HG02970 (cell line): ENCODE results near the gene ZNF70.

ENCODE experiments used
- ATAC-seq: cut with Tn5 transposase; IDR thresholded peaks from one replicate; pipeline ENCODE4 v1.9.1; 2021; ENCODE audit warnings: mild to moderate bottlenecking, moderate library complexity, moderate number of reproducible peaks; ENCODE audit not compliant: unreplicated experiment, low FRiP score

ZNF70 gene

DNA sequence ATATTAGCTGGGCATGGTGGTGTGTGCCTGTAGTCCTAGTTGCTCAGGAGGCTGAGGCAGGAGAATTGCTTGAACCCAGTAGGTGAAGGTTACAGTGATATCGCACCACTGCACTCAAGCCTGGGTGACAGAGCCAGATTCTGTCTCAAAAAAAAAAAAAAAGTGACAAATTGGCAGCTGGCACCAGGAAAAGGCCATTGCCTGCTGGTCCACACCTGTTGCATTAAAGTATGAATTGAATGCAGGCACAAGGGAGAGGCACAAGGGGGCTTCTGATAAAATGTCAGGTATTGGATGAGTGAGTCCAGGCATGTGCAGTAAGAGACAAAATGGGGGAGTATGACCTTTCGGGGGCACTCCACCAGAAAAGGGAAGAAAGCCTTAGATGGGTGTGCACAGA lies 28.2 kb downstream of the ZNF70 start:
- no peak for ATAC-seq

DNA sequence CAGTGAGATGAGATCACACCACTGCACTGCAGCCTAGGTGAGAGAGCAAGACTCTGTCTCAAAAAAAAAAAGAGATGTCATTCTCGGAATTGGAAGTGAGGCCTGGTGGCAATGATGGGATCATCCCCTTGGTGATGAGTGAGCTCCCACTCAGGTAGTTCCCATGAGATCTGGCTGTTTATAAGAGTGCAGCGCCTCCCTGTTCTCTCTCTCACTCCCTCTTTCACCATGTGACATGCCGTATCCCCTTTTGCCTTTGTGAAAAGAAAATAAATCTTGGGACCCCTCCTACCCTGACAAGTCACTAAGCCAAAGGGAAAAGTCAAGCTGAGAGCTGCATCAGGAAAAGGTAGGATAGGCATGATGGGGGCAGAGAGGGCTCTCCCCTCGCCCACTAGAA lies 28.8 kb downstream of the ZNF70 start:
- no peak for ATAC-seq

DNA sequence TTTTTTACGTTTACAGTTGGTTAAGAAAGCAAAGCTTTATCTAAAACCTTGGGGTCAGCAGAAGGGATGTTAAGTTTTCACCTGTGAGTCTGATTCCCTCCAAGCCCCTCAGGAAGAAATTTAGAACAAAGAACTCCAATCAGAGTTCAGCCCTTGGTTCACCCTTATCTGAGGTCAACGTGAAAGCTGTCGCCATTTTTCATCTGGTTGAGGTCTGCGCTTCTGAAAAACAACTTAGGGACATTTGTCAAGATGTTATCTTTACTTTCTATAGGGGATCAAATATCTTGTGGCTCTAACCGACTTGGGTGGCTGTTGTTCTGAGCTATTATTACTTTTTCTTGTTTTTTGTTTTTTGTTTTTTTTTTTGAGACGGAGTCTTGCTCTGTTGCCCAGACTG lies 30.1 kb downstream of the ZNF70 start:
- no peak for ATAC-seq

DNA sequence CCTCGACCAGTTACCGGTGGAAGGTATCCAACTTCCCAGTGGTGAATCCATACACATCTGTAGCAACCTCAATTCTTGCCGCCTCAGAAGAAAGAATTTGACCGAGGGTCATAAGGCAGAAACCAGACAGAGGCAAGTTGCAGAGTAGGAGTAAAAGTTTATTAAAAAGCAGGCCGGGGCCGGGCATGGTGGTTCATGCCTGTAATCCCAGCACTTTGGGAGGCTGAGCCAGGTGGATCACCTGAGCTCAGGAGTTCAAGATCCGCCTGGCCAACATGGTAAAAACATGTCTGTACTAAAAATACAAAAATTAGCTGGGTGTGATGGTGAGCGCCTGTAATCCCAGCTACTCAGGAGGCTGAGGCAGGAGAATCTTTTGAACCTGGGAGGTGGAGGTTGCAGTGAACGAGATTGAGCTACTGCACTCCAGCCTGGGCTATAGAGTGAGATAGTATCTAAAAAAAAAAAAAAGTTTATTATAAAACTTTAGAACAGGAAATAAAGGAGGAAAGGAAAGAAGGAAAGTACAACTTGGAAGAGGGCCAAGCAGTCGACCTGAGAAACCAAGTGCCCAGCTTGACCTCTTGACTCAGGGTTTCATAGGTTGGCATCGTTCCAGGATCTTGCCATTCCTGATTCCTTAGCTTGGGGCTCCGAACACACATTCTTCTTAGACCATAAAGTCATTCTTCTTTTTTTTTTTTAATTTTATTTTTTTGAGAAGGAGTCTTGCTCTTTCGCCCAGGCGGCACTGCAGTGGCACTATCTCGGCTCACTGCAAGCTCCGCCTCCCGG lies 32.3 kb downstream of the ZNF70 start:
- ATAC-seq, result no peak

DNA sequence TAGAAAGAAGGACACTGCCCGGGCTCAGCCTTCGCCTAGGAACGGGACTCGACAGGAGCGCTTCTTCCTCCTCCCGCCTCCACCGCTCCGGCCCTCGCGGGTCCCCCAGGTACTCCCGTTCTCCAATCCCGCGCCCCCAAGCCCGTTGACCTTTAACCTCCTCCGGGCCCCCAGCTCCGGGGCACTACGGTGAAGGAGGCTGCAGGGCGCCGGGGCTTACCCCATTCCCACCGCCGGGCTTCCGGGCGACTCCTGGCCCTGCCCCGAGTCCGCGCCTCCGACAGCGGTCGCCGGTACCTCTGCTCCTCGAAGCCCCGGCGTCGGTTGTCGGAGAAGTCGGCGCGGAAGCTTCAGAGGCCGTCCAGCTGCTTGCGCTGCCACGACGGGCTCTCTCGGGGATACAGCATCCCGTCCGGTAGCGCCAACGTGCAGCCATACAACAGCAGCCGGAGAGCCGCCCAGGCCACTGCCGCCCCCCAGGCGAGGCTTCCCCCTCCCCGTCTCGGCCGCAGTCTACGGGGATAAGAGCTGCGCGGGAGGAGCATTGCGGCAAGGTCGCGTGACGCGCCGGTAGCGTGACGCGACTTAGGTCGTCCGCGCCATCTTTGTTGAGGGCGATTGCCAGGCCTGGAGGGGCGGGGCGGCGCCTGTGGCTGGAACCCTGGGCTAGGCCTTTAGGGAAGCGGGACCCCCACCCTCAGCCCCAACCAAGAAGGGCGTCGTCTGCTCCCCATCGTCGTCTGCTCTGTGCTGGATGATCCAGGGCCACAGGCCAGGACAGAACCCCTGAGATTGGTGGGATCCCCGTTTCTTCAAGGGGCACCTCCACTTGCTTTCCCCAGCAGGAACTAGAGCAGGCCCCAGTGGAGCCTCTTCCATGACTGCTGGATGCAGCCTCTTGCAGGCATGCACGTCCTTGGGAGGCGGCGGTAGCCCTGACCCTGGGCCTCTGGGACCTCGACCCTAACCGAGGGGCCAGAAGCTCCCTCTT lies 33.8 kb downstream of the ZNF70 start:
- ATAC-seq, result peak; percentile 62

DNA sequence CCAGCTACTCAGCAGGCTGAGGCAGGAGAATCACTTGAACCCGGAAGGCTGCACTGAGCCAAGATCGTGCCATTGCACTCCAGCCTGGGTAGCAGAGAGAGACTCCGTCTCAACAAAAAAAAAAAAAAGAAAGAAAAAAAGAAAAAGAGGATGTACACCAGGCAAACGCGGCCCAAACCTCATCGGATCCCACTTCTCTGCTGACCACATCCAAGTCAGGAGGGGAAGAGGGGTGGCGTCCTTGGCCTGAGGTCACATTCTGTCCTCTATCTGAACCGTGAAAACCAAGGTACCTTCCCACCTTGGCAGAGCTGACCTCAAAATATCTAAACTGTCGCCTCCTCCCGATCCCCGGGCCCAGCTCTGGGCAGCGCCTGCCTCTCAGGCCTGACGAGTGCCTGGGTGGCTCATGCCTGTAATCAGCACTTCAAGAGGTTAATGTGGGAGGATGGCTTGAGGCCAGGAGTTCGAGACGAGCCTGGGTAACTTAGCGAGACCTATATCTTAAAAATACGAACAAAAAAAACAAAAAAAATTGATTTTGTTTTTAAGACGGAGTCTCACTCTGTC lies 35.0 kb downstream of the ZNF70 start:
- ATAC-seq, result no peak

DNA sequence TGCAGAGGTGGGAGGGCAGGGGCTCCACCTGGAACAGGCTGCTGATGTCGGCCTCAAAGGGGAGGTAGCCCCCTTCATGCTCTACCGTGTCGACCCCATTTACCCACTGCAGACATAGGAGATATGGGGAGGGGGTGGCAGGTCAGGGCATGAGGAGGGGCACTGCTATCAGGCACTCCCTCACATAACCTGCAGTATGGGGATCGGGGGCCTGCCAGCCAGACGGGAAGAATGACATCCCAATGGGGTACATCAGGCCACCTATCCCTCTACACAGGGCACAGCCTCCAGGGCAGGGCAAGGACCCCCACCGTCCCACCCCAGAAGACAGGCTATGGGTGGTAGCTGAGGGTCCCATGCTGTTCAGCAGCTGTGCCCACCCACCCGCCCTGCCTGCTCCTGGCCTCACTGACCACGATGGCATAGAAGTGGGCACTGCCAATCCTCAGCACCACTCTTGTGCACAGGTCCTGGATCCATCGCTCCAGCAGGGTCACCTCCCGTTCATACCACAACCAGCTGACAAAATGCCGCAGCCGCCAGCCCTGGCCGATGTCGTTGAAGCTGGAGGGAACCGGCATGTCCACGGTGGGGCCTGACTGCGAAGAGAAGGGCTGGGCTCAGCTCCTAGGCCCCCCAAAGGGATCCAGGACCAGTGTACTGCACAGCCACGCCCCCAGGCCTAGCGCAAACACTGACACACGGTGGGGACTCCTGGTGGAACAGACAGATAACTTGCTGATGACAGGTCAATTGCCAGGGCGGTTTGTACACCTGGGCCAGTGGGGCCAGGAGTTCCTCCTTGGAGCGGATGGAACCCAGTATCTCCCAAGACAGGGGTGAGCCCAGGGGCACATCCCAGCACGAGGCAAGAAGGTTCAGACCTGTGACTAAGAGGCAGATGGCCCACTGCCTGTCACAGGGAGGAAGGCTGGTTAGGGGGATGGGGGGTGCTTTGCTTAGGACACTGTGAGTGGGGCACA lies 36.0 kb downstream of the ZNF70 start:
- ATAC-seq, result no peak

DNA sequence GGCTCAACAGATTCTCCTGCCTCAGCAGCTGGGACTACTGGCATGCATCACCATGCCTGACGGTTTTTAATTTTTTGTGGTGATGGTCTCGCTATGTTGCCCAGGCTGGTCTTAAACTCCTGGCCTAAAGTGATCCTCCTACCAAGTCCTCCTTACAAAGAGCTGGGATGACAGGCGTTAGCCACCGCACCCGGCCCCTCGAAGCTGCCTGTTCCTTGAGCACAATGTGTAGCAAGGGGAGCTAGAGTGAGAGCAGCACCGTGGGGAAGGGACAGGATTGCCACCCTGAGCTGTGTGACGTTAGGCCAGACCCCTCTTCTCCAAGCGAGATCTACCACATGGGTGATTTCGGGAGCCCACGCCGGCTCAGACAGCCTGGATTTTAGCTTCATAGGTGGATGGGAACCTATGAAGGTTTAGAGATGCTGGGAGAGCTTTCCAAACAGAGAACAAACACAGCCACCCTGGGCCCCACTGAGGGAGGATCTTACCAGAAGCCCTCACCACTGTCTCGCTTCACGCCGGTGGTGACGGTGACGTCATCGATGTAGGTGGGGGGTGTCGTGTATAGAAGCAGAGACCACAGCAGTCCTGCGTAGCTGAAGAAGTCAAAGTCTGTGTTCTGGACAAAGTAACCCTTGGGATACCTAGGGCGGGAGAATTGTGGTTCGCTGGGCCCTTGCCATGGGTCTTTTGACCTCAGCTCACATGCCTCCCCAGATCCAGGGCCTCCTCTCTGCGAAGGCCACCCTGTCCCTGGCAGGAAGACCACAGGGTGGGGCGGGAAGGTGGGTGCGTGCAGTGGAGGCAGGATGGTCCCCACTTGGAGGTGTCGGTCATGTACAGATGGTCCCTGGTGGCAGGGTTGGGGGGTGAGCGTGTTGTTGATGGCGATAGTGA lies 37.0 kb downstream of the ZNF70 start:
- ATAC-seq, result no peak

DNA sequence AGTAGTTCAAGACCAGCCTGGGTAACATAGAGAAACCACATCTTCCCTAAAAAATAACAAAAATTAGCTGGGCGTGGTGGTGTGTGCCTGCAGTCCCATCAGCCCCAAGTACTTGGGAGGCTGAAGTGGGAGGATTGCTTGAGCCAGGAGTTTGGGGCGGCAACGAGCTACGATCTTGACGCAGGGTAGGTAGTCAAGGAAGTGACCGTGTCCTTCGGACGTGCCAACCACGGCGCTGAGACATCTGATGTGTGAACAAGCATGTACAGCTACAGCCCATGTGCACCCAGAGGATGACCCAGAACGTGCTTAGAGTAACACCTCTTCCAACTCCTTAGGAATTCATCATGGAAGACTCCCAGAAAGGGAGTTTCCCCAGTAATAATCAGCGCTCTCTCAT lies 38.7 kb downstream of the ZNF70 start:
- ATAC-seq, result no peak

DNA sequence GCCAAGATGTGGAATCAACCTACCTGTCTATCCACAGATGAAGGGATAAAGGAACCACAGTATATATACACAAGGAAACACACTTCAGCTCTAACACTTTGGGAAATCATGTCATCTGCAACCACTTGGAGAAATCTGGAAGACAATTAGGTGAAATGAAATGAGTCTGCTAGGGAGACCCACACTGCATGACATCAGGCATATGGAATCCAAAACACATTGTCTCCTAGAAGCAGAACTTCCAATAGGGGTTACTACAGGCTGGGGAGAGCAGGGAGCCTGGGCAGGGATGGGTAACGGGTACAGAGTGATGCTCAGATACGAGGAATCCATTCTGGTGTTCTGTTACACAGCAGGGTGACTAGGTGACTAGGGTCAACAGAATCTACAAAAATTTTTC lies 41.8 kb downstream of the ZNF70 start:
- no peak for ATAC-seq

DNA sequence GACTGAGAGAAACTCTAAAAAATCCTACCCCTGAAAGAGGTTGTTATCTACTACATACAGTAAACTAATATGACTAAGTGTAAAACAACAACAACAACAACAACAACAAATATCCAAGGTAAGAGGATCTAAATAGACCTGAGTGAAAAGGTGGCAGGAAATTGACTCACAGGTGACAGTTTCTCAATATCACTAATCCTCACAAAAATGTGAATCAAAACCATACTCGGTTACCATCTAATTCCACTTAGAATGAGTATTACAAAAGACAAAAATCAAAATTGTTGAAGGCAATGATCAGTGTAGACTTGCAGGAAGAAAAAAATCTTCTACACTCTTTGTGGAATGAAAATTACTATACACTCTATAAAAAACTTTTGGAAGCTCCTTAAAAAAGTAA lies 42.6 kb downstream of the ZNF70 start:
- ATAC-seq, result no peak

DNA sequence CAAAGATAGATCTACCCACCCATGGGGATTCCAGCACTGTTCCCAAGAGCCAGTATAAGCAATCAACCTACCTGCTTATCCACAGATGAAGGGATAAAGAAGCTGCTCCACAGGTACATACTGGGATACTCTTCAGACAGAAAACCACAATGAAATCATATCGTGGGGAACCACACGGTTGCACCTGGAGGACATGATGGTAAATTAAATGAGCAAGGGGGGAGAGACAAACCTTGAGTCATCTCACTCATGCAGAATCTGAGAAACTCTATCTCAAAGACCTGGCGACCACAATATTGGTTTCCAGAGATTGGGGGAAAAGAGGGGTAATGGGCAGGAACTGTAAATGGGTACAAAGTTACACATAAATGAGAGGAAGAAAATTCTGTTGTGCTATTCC lies 45.6 kb downstream of the ZNF70 start:
- no peak for ATAC-seq

DNA sequence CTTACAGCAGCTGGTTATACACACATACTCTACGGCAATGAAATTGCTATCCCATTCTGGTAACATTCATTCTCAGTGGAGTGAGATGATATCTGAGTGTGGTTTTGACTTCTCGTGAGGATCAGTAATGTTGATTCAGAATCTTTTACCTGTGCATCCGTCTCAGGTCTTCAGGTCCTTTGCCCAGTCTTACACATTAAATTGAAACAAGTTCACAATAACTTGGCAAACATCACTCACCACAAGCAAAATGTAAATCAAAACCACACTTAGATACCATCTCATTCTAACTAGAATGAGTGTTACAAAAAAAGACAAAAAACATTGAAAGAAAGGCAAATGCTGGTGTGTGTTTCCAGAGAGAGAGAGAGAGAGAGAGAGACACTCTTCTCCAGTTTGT lies 46.1 kb downstream of the ZNF70 start:
- ATAC-seq, result no peak

DNA sequence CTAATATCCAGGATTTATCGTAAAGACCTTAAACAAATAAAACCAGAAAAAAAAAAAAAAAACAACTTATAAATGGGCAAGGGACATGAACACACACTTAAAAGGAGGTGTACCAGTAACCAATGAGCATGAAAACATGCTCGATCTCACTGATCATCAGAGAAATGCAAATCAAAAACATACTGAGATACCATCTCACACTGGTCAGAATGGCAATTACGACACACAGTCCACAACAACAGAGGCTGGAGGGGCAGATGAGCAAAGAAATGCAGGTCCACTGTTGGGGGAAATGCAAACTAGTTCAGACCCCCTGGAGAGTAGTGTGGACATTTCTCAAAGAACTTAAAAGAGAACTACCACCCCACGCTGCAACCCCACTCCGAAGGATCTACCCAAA lies 46.9 kb downstream of the ZNF70 start:
- no peak for ATAC-seq

DNA sequence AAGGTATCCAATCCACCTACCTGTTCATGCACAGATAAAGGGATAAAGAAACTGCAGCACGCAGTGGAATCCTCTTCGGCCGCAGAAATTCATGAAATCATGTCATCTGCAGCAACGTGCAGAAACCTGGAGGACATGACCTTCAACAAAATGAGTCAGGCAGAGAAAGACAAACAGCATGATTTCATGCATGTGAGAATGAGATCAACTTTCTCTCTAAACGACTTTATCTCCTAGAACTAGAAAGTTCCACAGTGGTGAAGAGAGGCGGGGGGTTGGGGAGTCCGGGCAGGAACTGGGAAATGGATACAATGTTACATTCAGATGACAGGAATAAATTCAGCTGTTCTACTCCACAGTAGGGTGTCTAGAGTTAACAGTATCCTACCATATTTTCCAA lies 50.2 kb downstream of the ZNF70 start:
- no peak for ATAC-seq

DNA sequence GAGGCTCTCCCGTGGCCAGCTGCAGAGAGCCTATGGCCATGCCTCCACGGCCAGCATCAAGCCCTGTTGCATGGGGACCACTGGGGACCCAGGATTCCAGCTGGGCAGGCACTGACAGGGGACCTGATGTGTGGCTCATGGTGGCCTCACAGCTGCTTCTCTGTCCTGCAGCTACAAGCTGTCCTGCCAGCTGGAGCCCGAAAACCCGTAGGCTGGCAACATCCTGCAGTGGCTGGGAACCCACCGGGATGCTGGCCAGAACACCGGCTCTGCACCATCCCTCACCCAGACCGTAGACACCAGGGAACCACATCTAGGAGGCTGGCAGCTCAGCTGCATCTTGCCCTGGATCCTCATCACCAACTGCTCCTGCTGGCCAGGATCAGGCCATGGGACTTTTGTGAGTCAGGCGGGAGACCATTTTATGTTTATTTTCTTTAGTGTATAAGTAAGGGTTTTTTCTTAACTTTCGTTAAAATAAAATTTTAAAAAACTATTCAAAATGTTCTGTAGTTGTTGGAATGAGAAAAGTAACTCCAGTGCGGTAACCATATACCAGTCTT lies 52.2 kb downstream of the ZNF70 start:
- no peak for ATAC-seq

DNA sequence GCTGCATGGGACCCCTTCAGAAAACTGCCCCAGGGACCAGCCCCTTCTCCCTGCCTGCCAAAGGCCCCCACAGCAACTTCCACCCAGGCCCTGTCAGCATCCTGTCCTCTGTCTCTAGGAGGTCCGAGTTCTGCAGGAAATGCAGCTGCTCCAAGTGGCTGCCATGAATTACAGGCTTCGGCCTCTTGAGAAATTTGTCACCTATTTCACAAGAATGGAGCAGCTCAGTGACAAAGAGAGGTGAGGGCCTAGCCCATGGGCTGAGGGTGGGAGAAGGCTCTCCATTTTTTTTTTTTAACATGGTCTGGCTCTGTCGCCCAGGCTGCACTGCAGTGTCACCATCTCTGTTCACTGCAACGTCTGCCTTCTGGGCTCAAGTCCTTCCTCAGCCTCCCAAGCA lies 52.8 kb downstream of the ZNF70 start:
- ATAC-seq, result no peak

DNA sequence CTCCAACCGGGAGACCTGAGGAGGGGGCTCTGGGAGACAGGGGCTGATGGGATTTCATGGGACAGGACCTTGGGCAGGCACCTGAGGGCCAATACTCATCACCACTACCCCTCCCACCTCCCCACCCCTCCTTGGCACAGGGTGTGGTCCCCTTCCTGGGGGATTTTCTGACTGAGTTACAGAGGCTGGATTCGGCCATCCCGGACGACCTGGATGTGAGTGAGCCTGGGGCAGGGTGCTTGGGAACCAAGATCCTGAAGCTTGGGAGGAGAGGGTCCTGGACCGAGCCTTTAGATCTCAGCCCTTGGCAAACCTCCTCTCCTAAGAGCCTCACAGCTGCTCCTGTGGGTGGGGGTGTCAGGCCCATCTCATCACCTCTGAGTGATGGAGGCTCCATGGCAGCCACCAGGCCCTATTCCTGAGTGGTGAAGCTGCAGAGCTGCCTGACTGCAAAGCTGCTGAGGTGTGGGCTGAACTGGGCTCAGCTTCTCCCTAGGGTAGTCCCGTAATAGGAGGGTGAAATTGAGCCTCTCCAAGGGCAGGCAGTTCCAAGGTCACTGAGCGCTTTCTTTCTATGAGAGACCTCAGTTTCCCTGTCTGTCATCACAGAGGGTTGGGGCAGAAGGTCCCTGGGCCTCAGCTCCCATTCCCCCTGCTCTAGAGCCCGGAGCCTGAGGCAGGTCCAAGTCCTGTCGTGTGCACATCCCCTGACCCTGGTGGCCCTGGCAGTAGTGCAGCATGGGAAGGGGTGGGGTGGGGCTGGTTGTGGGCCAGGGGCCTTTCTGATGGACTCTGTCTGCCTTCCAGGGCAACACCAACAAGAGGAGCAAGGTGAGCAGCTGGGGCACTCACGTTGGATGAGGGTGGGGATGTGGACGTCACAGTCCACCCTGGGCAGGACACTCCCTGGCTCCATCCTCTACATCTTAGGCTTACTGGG lies 53.6 kb downstream of the ZNF70 start:
- ATAC-seq, result no peak
